Measurements from ENCODE around the gene GFAP. TPM values are rescaled to one million over a fixed set of nuclear protein-coding genes. Genes with fewer than 3 reads are reported as not detected.

GFAP gene
- total RNA-seq, 3 donors from 2014 or later (not counting 1 experiment from before 2014, with no cell fraction given), result not detected

DNA sequence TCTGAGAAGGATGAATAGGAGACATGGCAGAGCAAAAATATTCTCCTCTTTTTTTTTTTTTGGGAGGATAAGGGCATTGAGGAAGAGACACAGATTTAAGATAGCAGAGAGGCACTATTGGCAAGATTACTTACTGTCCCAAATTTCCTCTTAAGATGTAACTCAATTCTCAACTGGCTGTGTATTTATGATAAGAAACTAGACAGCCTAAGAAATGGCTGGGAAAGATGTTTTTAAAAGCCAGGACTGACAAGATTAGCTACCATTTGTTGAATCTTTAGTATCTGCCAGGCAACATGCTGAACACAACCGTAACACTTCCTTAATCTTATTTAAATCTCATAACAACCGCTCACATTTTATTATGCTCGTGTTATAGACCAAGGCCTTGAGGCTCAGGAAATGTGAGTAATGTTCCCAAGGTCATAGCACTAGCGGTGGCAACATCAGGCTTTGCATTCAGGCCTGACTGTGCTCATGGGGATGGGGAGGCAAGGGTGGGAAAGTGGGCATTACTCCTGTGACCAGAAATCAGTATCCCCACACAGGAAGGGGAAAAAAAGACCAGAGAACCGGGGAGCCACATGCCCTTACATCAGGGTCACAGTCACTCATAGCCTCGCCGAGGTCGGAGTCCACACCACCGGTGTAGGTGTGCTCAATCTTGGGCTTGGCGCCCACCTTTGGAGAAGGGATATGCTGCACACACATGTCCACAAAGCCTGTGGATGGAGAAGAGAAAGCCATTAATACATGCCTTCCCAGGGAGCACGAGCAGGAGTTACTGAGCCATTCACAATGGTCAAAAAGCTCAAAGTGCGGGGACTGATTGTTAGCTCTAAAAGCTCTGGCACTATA is 52.0 kb downstream of the GFAP start:
- ATAC-seq (no peak), DNase-seq (no peak)
- TF ChIP-seq, protein P1, sequence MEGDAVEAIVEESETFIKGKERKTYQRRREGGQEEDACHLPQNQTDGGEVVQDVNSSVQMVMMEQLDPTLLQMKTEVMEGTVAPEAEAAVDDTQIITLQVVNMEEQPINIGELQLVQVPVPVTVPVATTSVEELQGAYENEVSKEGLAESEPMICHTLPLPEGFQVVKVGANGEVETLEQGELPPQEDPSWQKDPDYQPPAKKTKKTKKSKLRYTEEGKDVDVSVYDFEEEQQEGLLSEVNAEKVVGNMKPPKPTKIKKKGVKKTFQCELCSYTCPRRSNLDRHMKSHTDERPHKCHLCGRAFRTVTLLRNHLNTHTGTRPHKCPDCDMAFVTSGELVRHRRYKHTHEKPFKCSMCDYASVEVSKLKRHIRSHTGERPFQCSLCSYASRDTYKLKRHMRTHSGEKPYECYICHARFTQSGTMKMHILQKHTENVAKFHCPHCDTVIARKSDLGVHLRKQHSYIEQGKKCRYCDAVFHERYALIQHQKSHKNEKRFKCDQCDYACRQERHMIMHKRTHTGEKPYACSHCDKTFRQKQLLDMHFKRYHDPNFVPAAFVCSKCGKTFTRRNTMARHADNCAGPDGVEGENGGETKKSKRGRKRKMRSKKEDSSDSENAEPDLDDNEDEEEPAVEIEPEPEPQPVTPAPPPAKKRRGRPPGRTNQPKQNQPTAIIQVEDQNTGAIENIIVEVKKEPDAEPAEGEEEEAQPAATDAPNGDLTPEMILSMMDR (IDR thresholded peaks at IDR 0.05), result no peak
- Histone ChIP-seq H3K9me3 (ENCODE audit: control insufficient read depth, insufficient read depth, low read length) (no peaks in the 10 kb centered on the region), H3K4me1 (ENCODE audit: control insufficient read depth, insufficient read depth, low read length) (no peaks in the 10 kb centered on the region), H3K27me3 (ENCODE audit: control insufficient read depth, insufficient read depth, low read length) (no peaks in the 10 kb centered on the region), H3K36me3 (ENCODE audit: control insufficient read depth, insufficient read depth, low read length) (peaks cover 85% of the 10 kb centered on the region), H3K27ac (ENCODE audit: low read length) (no peak overlapping the region), H3K4me3 (ENCODE audit: low read length) (no peak overlapping the region)
- Mint-ChIP-seq H3K36me3 (peaks cover 7% of the 10 kb centered on the region), H3K9me3 (no peaks in the 10 kb centered on the region), H3K4me3 (no peak overlapping the region), H3K27me3 (ENCODE audit: low read depth in 2 of 2) (no peaks in the 10 kb centered on the region), H3K4me1 (no peaks in the 10 kb centered on the region), H3K27ac (no peak overlapping the region)
- WGBS (ENCODE audit: insufficient coverage), result 95% methylated on average over 12 of the region's 12 CpGs
- intact Hi-C loops (cut with micrococcal nuclease), result no loop called here

DNA sequence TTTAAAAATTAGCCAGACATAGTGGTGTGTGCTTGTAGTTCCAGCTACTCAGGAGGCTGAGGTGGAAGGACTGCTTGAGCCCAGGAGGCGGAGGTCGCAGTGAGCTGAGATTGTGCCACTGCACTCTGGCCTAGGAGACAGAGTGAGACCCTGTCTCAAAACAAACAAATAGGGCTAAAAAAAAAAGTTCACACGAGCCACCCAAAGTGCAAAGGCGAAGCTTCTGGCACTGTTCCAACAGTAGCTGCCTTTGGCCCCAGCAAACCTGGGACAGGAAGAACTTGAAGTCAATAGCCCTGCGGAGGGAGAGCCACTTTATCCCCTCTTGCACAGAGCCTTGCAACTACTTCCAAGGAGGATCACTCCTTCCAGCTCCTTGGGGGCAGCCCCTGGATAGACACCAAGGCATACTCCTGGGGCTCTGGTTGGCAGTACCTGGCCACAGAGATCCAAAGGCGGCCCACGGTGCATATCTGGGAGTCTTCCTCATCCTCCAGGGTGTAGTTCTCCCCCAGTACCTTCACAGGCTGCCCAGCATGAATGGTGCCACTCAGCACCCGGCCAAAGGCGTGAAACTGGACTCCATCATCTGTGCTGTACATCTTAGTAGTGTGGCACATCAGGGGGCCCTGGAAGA is 52.9 kb downstream of the GFAP start:
- Mint-ChIP-seq H3K9me3 (no peaks in the 10 kb centered on the region), H3K4me1 (no peaks in the 10 kb centered on the region), H3K36me3 (peaks cover 7% of the 10 kb centered on the region), H3K27me3 (ENCODE audit: low read depth in 2 of 2) (no peaks in the 10 kb centered on the region), H3K27ac (no peak overlapping the region), H3K4me3 (no peak overlapping the region)
- Histone ChIP-seq H3K36me3 (ENCODE audit: control insufficient read depth, insufficient read depth, low read length) (peaks cover 84% of the 10 kb centered on the region), H3K9me3 (ENCODE audit: control insufficient read depth, insufficient read depth, low read length) (no peaks in the 10 kb centered on the region), H3K27ac (ENCODE audit: low read length) (no peak overlapping the region), H3K27me3 (ENCODE audit: control insufficient read depth, insufficient read depth, low read length) (no peaks in the 10 kb centered on the region), H3K4me3 (ENCODE audit: low read length) (no peak overlapping the region), H3K4me1 (ENCODE audit: control insufficient read depth, insufficient read depth, low read length) (no peaks in the 10 kb centered on the region)
- no peak for ATAC-seq
- TF ChIP-seq, protein P1 (IDR thresholded peaks at IDR 0.05), result no peak
- 96% methylated on average over 9 of the region's 9 CpGs for WGBS (ENCODE audit: insufficient coverage)
- intact Hi-C loops (cut with micrococcal nuclease), result no loop called here
- no peak for DNase-seq

DNA sequence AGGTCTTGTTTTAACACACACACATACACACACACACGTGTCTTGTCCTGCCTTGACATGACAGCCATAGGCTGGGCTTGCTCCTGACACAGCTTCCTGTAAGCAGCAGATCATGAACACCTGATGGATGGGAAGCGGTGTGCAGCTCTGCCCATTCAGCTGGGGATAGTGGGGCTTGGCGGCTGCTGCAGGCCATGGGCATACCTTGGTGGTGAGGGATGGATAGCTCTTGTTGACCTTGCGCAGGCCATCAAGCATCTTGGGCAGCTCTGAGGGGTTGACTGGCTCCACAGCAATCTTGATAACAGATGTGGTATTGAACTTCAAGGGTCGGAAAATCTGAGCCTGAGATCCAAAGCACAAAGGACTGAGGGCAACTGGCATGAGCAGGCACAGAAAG is 55.6 kb downstream of the GFAP start:
- Mint-ChIP-seq H3K36me3 (peaks cover 24% of the 10 kb centered on the region), H3K4me3 (no peak overlapping the region), H3K27ac (no peak overlapping the region), H3K4me1 (no peaks in the 10 kb centered on the region), H3K9me3 (no peaks in the 10 kb centered on the region), H3K27me3 (ENCODE audit: low read depth in 2 of 2) (no peaks in the 10 kb centered on the region)
- 96% methylated on average over 5 of the region's 5 CpGs for WGBS (ENCODE audit: insufficient coverage)
- H3K4me3 ChIP-seq (ENCODE audit: low read length), result no peak overlapping the region
- H3K4me1 ChIP-seq (ENCODE audit: control insufficient read depth, insufficient read depth, low read length), result no peaks in the 10 kb centered on the region
- no peaks in the 10 kb centered on the region for H3K9me3 ChIP-seq (ENCODE audit: control insufficient read depth, insufficient read depth, low read length)
- intact Hi-C loops (cut with micrococcal nuclease), result no loop called here
- peaks cover 85% of the 10 kb centered on the region for H3K36me3 ChIP-seq (ENCODE audit: control insufficient read depth, insufficient read depth, low read length)
- TF ChIP-seq, protein P1 (IDR thresholded peaks at IDR 0.05), result no peak
- no peak overlapping the region for H3K27ac ChIP-seq (ENCODE audit: low read length)
- DNase-seq (no peak), ATAC-seq (no peak)
- H3K27me3 ChIP-seq (ENCODE audit: control insufficient read depth, insufficient read depth, low read length), result no peaks in the 10 kb centered on the region
